GDM1 (cell line): ENCODE results near the gene RNF213.
"Not testable (repeated sequence)": the region's sequence is repeated elsewhere in the genome, so short reads cannot be mapped to it uniquely, and the experiment has no call there.

Experiments
- DNase-seq: peaks from one replicate; lab custom pipeline; 2025; lab: John Stamatoyannopoulos, UW

The RNF213 gene

DNA sequence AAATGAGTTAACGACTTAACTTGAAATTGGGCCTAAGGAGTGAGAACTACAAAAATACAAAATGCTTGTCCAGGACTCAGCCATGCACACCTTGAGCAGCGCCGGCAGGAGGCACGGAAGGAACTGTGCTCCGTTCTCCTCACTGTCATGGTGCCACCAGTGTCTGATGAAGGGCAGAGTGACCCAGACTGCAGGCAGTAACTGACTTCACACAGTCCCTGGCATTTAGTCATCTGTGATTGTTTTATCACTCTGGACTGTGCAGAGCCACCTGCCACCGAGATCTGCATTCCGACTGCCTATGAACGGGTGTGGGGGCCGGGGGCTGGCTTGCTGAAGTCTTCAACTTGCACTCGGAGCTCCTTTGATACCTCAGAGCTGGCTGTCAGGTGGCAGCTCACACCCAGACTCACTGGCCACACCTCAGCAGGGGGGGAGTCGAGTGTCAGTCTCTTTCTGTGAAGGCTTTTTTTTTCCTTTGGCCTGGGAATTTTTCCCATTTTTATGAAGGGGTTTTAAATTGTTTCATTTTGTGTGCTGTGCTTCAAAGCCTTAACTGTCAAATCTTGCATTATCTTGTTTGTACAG, 134.1 kb downstream of the RNF213 start:
- DNase-seq, result no peak

- DNase-seq, result no peak
These were observed 134.9 kb downstream of the RNF213 start for GRCh38 chr17:80395402-80396151.

GRCh38 chr17:80396157-80397033, 135.7 kb downstream of the RNF213 start:
- DNase-seq, result no peak

DNA sequence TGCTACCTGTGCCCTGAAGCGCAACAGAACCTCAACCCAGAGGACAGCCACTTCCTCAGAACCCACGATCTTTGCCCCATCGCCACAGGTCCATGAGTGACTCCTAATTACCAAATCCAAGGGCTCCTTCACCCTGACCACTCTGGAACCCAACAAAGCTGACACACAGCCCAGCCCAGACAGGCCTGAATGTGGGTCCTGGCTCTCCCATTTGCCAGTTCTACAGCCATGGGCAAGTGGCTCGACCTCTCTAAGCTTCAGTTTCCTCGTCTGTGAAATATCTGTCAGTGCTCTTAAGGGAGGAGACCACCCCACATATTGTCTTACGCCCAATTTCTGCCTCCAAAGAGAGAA, 136.4 kb downstream of the RNF213 start:
- DNase-seq, result no peak

- no peak for DNase-seq
These were observed 137.0 kb downstream of the RNF213 start for GRCh38 chr17:80397686-80398085.

- DNase-seq, result not testable (repeated sequence)
These were observed 140.4 kb downstream of the RNF213 start for GRCh38 chr17:80401086-80401485.

DNA sequence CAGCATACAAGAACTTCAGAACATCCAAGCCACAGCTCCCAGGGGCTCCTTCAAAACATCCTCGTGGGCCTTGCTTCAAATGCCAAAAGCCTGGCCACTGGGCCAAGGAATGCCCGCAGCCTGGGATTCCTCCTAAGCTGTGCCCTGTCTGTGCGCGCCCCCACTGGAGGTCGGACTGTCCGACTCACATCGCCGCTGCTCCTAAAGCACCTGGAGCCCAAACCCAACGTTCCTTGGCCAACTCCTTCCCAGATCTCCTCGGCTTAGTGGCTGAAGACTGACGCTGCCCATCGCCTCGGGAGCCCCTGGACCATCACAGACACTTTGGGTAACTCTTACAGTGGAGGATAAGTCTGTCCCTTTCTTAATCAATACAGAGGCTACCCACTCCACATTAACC, 141.4 kb downstream of the RNF213 start:
- DNase-seq, result not testable (repeated sequence)

DNA sequence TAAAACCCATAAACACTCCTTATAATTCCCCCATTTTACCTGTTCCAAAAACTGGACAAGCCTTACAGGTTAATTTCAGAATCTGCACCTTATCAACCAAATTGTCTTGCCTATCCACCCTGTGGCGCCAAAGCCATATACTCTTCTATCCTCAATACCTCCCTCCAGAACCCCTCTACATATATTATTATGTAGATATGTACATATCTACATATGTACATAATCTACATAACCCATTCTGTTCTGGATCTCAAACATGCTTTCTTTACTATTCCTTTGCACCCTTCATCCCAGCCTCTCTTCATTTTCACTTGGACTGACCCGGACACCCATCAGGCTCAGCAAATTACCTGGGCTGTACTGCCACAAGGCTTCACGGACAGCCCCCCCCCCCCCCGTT, 142.3 kb downstream of the RNF213 start:
- DNase-seq, result no peak

GRCh38 chr17:80406146-80406545, 145.5 kb downstream of the RNF213 start:
- no peak for DNase-seq

GRCh38 chr17:80407917-80408316, 147.3 kb downstream of the RNF213 start:
- not testable (repeated sequence) for DNase-seq

GRCh38 chr17:80408872-80409271, 148.2 kb downstream of the RNF213 start:
- no peak for DNase-seq

- DNase-seq, result no peak
These were observed 149.0 kb downstream of the RNF213 start for GRCh38 chr17:80409626-80410025.

- DNase-seq, result not testable (repeated sequence)
These were observed 149.9 kb downstream of the RNF213 start for GRCh38 chr17:80410441-80411087.

DNA sequence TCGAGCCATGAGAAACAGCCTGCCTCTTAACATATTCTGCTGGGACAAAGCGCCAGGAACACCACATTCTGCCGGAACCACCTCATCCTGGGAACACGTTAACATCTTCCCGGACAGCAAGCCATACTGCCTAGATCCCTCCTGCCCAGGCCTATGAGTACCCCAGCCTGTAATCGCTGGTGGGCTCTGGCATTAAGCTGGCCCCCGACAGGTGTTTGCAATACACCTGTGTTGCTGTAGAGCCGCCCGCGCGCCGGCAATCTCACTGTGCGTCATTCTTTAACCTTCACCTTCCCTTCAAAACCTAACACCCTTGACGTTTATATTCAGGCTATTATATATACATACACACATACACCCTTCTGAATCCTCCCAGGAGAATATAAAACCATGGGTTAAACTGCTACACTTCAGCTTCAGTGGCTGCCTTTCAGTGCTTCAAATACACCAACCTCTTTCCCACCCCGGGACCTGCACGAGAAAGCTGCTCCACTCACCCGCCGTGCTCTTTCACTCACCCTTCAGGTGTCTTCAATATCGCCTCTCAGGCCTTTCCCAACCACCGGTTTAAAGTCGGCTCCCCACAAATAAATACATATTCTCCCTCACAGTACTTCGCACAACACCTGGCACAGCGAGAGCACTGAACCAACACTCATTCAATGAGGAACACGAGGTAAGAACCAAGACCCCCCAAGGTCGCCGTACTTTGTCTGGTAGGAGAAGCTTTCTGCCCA, 153.3 kb downstream of the RNF213 start:
- no peak for DNase-seq

- DNase-seq, result no peak
These were observed 153.8 kb downstream of the RNF213 start for GRCh38 chr17:80414508-80414802.

DNA sequence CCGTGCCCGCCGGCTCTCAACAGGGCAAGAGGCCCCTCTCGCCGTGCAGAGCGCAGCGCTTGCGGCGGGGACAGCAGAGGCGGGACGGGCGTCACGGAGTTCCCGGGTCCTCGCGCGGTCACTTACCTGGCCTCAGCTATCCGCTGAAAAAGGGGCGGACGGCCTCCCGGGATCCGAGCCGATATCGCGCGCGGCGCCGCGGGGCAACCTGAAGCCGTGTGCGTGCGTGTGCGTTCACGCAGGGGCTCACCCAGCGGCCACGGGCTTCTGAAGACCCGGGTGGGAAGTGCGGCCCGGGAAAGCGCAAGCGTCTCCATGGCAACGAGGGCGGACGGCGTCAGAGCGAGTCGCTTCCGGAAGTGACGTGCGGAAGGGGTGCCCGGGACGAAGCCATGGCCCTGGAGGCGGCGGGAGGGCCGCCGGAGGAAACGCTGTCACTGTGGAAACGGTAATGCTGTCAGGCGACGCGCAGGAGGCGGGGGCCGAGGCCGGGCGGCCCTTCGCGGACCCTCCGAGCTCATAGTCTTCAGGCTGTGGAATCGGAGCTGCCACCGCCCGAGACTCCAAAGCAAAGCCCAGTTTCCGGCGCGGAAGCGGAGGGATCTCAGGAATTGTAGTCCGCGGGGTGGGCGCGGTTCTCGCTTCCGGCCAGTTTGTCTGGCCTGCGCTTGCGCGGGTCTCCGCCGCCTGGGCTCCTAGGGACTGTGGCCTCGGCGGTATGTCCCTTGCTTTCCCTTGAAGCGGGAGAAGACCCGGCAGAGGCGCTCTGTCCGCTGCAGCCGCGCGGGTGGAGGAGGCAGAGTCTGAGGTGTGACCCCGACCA, 154.4 kb downstream of the RNF213 start, which contains the start of gene ENDOV:
Gene ENDOV, plus strand, starts transcription at position 365 of the 823 bp plus-strand sequence. Its CDS starts 28 bp downstream, at position 393.
- DNase-seq, result peak; percentile 86

- DNase-seq, result no peak
These were observed 155.0 kb downstream of the RNF213 start for GRCh38 chr17:80415626-80416137.

DNA sequence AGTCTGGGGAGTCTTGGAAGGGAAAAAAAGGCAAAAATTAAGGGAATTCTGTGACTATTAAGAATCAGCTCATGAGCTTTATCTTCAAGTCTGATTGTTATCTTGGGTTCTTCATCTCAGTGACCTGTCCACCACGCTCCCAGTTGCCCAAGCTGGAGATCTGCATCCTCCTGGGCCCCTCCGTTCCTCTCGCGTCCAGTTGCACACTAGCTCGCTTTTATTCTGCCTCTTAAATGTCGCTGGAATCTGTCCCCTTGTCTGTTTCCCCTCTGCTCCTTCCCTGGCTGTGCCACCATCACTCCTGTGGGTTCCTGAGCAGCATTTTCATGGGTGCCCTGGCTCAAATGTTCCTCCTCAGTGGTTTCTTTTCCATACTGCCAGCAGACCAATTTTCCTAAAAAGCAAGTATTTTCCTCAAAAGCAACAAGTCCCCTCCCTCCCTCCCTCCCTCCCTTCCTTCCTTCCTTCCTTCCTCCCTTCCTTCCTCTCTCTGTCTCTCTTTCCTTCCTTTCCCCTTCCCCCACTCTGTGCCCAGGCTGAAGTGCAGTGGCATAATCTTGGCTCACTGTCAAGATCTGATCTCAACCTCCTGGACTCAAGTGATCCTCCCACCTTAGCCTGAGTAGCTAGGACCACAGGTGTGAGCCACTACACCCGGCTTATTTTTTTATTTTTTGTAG, 155.7 kb downstream of the RNF213 start:
- DNase-seq, result no peak

- no peak for DNase-seq
These were observed 156.3 kb downstream of the RNF213 start for GRCh38 chr17:80416940-80417293.

- DNase-seq, result no peak
These were observed 157.9 kb downstream of the RNF213 start for GRCh38 chr17:80418589-80418988.
